Psoas muscle (tissue), 8 donors: Measurements from ENCODE around the gene HSD17B8. TPM values are rescaled to one million over a fixed set of nuclear protein-coding genes. Genes with fewer than 3 reads are reported as not detected.

Source experiments
- ATAC-seq, 4 donors: fragments of 200-7000 bp; cut with Tn5 transposase; one replicate each; pipeline ENCODE4 v1.9.1; 2020; ENCODE audit warnings: moderate library complexity in 3 of 4, mild to moderate bottlenecking in 2 of 4
- DNase-seq, 2 donors: peaks; one replicate each; pipeline ENCODE4 v3.0.0-alpha.2; 2020
- H3K27ac ChIP-seq: fragments of 200-600 bp; one replicate; pipeline ENCODE4 v1.8.0; 2022
- H3K27me3 ChIP-seq, 3 donors: fragments of 200-600 bp in 1 of 3; one replicate each; pipeline versions ENCODE4 v1.6.1 to v1.8.0; 2013 to 2022; ENCODE audit warnings: low read length in 2 of 3, mild to moderate bottlenecking in 2 of 3, moderate library complexity in 1 of 3; ENCODE audit not compliant: insufficient read depth in 3 of 3
- H3K36me3 ChIP-seq, 2 donors: fragments of 200-600 bp in 1 of 2; one replicate each; pipeline versions ENCODE4 v1.6.1 to v1.8.0; 2013 to 2022; ENCODE audit warnings: low read depth in 1 of 2, mild to moderate bottlenecking in 1 of 2, moderate library complexity in 1 of 2; ENCODE audit not compliant: insufficient read depth in 1 of 2
- H3K4me1 ChIP-seq: fragments of 200-600 bp; one replicate; pipeline ENCODE4 v1.8.0; 2022
- H3K4me3 ChIP-seq: fragments of 200-600 bp; one replicate; pipeline ENCODE4 v1.8.0; 2022; ENCODE audit warnings: mild to moderate bottlenecking
- H3K9me3 ChIP-seq: fragments of 200-600 bp; one replicate; pipeline ENCODE4 v1.8.0; 2022
- WGBS, 3 donors: extraction: QIAGEN DNeasy Blood & Tissue Kit; methylation state at CpG; one replicate each; pipeline versions ENCODE4 v1.1.6 to v1.1.7; 2013; 5-methylcytosine and 5-hydroxymethylcytosine counted together
- intact Hi-C, 2 donors: fragments of 100-400 bp; cut with DNase I; formaldehyde crosslinking; loops; one replicate each; pipeline versions ENCODE4 v1.11.0 to v1.14.2; 2022
- polyA plus RNA-seq, 3 donors: library from polyadenylated mRNA; stranded (reverse); fragments of 200-250 nt; gene quantifications; one replicate each; pipeline ENCODE4 v1.2.3, GENCODE V29; 2013
- total RNA-seq, 4 donors: library from RNA; stranded (reverse); fragmentation: NEBNext Ultra II Directional in 2 of 4; extraction: Animal tissue kit (Norgen Biotek cat#: 25700) in 2 of 4; gene quantifications; one replicate each; pipeline versions ENCODE4 v1.2.1 to v1.2.4, GENCODE V29; 2021 to 2023
- TF ChIP-seq, protein P1 (sequence below): fragments of 200-600 bp; IDR thresholded peaks from one replicate; pipeline ENCODE4 v1.8.0; 2022; ENCODE audit warnings: antibody characterized with exemption
- donor health status: healthy with polysubstance abuse.
- donor health status: DM: no; HTN: no; CAD: no; lungs with moderate emphysema.
- donor health status: Bipolar disorder and iron deficiency.
- donor health status: healthy.
- donor health status: DM: yes; HTN: yes; CAD: no.
- donor health status: DM: no; HTN: no; CAD: no.
- donor health status: DM: no; HTN: no; CAD: no.
- donor health status: DM: yes; HTN: yes; CAD: no.

HSD17B8 gene
- total and polyA plus RNA-seq, 7 donors = 5.3 to 18.9 (median 10.3) TPM

DNA sequence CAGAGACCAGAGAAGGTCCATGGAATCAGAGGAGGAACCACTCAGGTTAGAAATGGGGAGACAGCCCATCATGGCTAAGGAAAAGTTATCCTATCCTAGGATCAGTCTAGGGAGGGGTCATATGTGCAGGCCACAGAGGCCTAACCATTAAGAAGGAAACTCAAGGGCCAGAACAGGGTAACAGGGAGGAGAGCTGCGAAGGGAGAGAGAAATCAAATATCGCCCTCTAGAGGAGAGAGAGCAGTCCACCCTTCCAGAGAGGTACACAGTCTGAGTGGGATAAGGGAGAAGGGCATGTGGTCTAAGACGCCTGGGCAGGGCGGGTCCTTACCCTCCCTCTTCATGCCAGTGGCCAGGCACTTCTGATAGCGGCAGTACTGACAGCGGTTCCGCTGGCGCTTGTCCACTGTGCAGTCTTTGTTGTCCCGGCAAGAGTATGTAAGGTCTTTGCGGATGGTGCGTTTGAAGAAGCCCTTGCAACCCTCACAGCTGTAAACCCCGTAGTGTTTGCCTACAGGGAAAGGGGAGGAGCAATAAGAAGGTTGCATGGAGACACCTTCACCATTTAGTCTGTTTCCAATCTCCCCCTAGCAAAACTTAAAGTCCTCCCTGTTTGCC, 6.9 kb upstream of the HSD17B8 start:
- H3K4me1 ChIP-seq = peaks cover 32% of the 10 kb centered on the region
- H3K4me3 ChIP-seq = no peak overlapping the region
- intact Hi-C loops = loop anchor here (1.0 to 10.0 kb wide), 2 partner anchors 36 to 1003 kb away; partner anchors contain the start of genes GPSM3 (in 1 of the 2) and PBX2 (in 1 of the 2)
- H3K27ac ChIP-seq = peak overlapping the region; percentile 30
- no peaks in the 10 kb centered on the region for H3K27me3 ChIP-seq
- ATAC-seq (peak in 3 of 4 donors; percentile 28 to 42 (median 39)), DNase-seq (peak in 1 of 2 donors; percentile 63)
- WGBS, 3 donors = 30 to 37% (median 32%) methylated on average over 12 of the region's 12 CpGs
- H3K9me3 ChIP-seq = no peaks in the 10 kb centered on the region
- TF ChIP-seq, protein P1, sequence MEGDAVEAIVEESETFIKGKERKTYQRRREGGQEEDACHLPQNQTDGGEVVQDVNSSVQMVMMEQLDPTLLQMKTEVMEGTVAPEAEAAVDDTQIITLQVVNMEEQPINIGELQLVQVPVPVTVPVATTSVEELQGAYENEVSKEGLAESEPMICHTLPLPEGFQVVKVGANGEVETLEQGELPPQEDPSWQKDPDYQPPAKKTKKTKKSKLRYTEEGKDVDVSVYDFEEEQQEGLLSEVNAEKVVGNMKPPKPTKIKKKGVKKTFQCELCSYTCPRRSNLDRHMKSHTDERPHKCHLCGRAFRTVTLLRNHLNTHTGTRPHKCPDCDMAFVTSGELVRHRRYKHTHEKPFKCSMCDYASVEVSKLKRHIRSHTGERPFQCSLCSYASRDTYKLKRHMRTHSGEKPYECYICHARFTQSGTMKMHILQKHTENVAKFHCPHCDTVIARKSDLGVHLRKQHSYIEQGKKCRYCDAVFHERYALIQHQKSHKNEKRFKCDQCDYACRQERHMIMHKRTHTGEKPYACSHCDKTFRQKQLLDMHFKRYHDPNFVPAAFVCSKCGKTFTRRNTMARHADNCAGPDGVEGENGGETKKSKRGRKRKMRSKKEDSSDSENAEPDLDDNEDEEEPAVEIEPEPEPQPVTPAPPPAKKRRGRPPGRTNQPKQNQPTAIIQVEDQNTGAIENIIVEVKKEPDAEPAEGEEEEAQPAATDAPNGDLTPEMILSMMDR = peak; percentile 64
- H3K36me3 ChIP-seq = peaks cover 10 to 52% of the 10 kb centered on the region in 2 donors

DNA sequence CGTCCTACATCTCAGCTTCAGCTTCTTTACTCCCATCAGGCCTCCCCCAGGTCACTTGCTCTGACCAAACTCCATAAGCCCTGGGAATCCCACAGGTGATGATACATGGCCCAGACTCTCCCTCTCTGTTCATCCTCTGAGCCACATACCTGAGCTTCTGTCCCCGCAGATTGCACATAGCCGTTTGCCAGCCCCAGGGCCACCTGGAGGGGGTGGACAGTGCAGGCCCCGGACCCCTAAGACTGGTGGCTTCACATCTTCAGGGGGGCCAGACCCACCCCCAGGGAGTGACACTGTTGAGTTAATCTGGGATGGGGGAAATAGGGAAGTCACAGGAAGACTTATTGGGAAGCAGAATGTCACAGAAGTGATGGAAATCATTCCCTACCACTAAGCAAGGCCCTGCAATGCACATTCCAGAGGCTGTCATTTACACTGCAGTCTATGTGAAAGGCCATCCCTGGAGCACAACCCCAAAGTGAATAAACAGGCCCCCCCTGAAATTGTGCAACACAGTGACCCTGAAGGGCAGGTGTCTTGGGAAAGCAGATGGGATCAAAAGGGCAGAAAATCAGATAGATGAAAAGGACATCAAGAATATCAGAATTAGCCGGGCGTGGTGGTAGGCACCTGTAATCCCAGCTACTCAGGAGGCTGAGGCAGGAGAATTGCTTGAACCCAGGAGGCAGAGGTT, 6.1 kb upstream of the HSD17B8 start:
- H3K36me3 ChIP-seq = peaks cover 11 to 60% of the 10 kb centered on the region in 2 donors
- DNase-seq = peak in 1 of 2 donors; percentile 46
- H3K27ac ChIP-seq = peak overlapping the region; percentile 30
- no peaks in the 10 kb centered on the region for H3K9me3 ChIP-seq
- TF ChIP-seq, protein P1 = no peak
- H3K4me1 ChIP-seq = peaks cover 29% of the 10 kb centered on the region
- H3K4me3 ChIP-seq = no peak overlapping the region
- H3K27me3 ChIP-seq = no peaks in the 10 kb centered on the region
- intact Hi-C loops = loop anchor here in 1 of 2 donors (10.0 kb wide), 1 partner anchor 1004 kb away; the partner anchor contains the start of genes GPSM3 and PBX2
- 67 to 84% (median 68%) methylated on average over 6 of the region's 6 CpGs for WGBS, 3 donors
- ATAC-seq = no peak

DNA sequence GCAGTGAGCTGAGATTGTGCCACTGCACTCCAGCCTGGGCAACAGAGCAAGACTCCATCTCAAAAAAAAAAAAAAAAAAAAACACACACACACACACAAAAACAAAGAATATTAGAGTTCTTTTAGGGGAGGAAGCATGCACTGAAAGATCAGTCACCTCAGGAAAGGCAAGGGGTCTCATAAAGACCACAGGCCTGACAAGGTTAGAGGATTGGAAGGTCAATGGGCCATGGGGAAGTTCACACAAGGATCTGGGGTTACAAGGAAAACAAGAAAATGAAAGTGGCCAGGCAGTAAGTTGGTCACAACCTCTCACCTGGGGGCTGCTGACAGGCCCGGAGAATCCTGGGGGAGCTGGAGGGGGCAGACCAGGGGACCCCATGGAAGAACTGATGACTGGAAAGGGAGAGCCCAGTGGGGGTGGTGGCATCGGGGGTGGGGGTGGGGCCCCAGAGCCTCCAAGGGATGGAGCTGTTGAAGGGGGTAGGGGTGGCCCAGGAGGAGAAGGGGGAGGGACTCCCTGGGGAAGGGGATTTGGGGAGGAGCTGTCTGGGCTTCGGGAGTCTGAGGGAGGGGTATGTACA, 5.5 kb upstream of the HSD17B8 start:
- ATAC-seq (no peak), DNase-seq (peak in 1 of 2 donors; percentile 35)
- Histone ChIP-seq H3K4me3 (peak overlapping the region; percentile 81), H3K27ac (peak overlapping the region; percentile 92), H3K4me1 (peaks cover 30% of the 10 kb centered on the region), H3K9me3 (no peaks in the 10 kb centered on the region), H3K27me3 (no peaks in the 10 kb centered on the region), H3K36me3 (peaks cover 14 to 64% of the 10 kb centered on the region in 2 donors)
- intact Hi-C loops = loop anchor here in 1 of 2 donors (10.0 kb wide), 1 partner anchor 1004 kb away; the partner anchor contains the start of genes GPSM3 and PBX2
- TF ChIP-seq, protein P1 = no peak
- WGBS, 3 donors = 23 to 30% (median 23%) methylated on average over 3 of the region's 3 CpGs

DNA sequence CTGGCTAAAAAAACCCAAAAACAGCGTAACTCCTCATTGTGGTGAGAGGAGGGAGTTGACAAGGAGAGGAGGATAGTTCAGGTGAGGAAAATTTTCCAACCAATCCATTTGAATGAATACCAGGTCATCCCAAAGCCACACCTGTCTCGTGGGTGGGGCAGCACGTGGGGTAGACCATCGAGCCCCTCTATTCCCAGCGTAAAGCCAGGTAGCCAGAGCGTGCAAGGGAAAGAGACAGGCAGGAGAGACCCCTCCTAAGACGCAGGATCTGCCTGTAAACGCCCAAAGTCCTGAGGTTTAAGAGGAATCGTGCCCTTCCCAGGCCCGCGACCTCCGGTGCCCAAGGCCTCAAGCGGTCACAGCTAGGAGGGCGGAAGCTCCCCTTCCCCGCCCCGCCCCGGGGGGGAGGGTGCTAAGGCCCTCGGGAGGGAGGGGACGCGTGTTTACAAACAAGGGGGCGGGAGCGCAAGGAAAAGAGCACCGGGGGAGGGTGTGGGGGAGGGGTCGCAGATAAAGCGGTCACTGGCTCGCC, 4.7 kb upstream of the HSD17B8 start:
- Histone ChIP-seq H3K36me3 (peaks cover 14 to 57% of the 10 kb centered on the region in 2 donors), H3K27me3 (no peaks in the 10 kb centered on the region), H3K4me3 (peak overlapping the region; percentile 81), H3K27ac (peak overlapping the region; percentile 92), H3K4me1 (peaks cover 32% of the 10 kb centered on the region), H3K9me3 (no peaks in the 10 kb centered on the region)
- TF ChIP-seq, protein P1 = no peak
- DNase-seq = peak in 1 of 2 donors; percentile 89
- intact Hi-C loops = loop anchor here (5.0 to 10.0 kb wide), 3 partner anchors 215 to 1005 kb away; partner anchors contain the start of genes CUTA (in 1 of the 2), GPSM3 (in 1 of the 2), PBX2 (in 1 of the 2) and PHF1 (in 1 of the 2)
- ATAC-seq = peak; percentile 52 to 70 (median 66)
- WGBS, 3 donors = 2 to 3% (median 2%) methylated on average over 15 to 26 of the region's 26 CpGs
